Panc1 (cell line): ENCODE measurements around the gene HERC6. TPM values are rescaled to one million over a fixed set of nuclear protein-coding genes. Genes with fewer than 3 reads are reported as not detected.
"Not testable (repeated sequence)": the region's sequence is repeated elsewhere in the genome, so short reads cannot be mapped to it uniquely, and the experiment has no call there.

Experiments
- ATAC-seq: fragments of 200-7000 bp; cut with Tn5 transposase; 2 replicates; pipeline ENCODE4 v1.9.1; 2020; ENCODE audit warnings: mild to moderate bottlenecking, moderate library complexity
- BruUV-seq: library from RNA; stranded (reverse); fragments of 400-500 nt; replicated peaks from 2 replicates; lab custom pipeline; 2021; lab: Mats Ljungman, UMichigan
- CTCF ChIA-PET: fragments of 300-600 bp; sonication (Branson Sonifier 250); formaldehyde crosslinking; loops from one replicate; lab custom pipeline; 2022; ENCODE audit warnings: antibody characterized with exemption; lab: Charles Lee
- POLR2A ChIA-PET: fragments of 300-600 bp; sonication (Branson Sonifier 250); formaldehyde crosslinking; loops from one replicate; lab custom pipeline; 2022; ENCODE audit warnings: antibody characterized with exemption; lab: Charles Lee
- DNase-seq: peaks from one replicate; pipeline ENCODE4 v3.0.0-alpha.2; 2010; ENCODE audit warnings: low read depth, low spot score
- H3K27ac ChIP-seq: 2 replicates; pipeline ENCODE4 v1.5.1; 2011; ENCODE audit warnings: mild to moderate bottlenecking, low read length, inconsistent platforms
- H3K27me3 ChIP-seq: fragments of 200-500 bp; sonication (Bioruptor generic); 2 replicates; pipeline ENCODE4 v1.6.0; 2014; ENCODE audit warnings: low read length, inconsistent platforms; ENCODE audit not compliant: control insufficient read depth, insufficient read depth
- H3K36me3 ChIP-seq: fragments of 200-500 bp; sonication (Bioruptor generic); 2 replicates; pipeline ENCODE4 v1.5.1; 2014; ENCODE audit warnings: inconsistent platforms, mild to moderate bottlenecking, low read length, moderate library complexity; ENCODE audit not compliant: control insufficient read depth, insufficient read depth
- H3K4me1 ChIP-seq: 2 replicates; pipeline ENCODE4 v1.5.1; 2011; ENCODE audit warnings: inconsistent platforms, mild to moderate bottlenecking, low read length, moderate library complexity; ENCODE audit not compliant: control insufficient read depth, insufficient read depth
- H3K4me3 ChIP-seq, 2 experiments: 2 replicates each; pipeline ENCODE4 v1.5.1; 2011 to 2012; ENCODE audit warnings: low read depth in 2 of 2, low read length in 2 of 2, mild to moderate bottlenecking in 2 of 2, inconsistent platforms in 1 of 2, moderate library complexity in 1 of 2
- H3K9me3 ChIP-seq: fragments of 200-500 bp; sonication (Bioruptor generic); 2 replicates; pipeline ENCODE4 v1.5.1; 2014; ENCODE audit warnings: low read depth, mild to moderate bottlenecking, inconsistent platforms, low read length, moderate library complexity; ENCODE audit not compliant: control insufficient read depth, insufficient read depth
- POLR2AphosphoS5 ChIP-seq: IDR thresholded peaks from 2 replicates; pipeline ENCODE4 v1.6.1; 2012; ENCODE audit warnings: mild to moderate bottlenecking, low read depth, low read length, moderate library complexity
- REST ChIP-seq, 2 experiments: IDR thresholded peaks; 2 replicates each; pipeline ENCODE4 v1.6.1; 2011 to 2012; ENCODE audit warnings: low read depth in 2 of 2, control low read depth in 1 of 2, low read length in 1 of 2, mild to moderate bottlenecking in 1 of 2, moderate library complexity in 1 of 2; ENCODE audit not compliant: insufficient read depth in 1 of 2
- SIN3A ChIP-seq: IDR thresholded peaks from 2 replicates; pipeline ENCODE4 v1.6.1; 2012; ENCODE audit warnings: low read depth, mild to moderate bottlenecking, low read length, moderate library complexity, borderline replicate concordance; ENCODE audit not compliant: insufficient read depth
- TCF7L2 ChIP-seq: IDR thresholded peaks from 2 replicates; pipeline ENCODE4 v1.6.1; 2011; ENCODE audit warnings: mild to moderate bottlenecking, low read depth, low read length, inconsistent platforms
- in situ Hi-C: cut with HindIII; loops from 2 replicates; pipeline ENCODE4 v1.10.0; 2016; ENCODE audit warnings: low sequenced_read_pairs, low pct_unique_long_range_greater_than_20kb
- intact Hi-C: fragments of 100-400 bp; cut with micrococcal nuclease; formaldehyde crosslinking; loops from one replicate; pipeline ENCODE4 v1.10.0; 2022; ENCODE audit not compliant: unreplicated experiment
- total RNA-seq: library from RNA; stranded (reverse); gene quantifications from one replicate; pipeline ENCODE4 v1.2.1, GENCODE V29; 2021; ENCODE audit not compliant: unreplicated experiment
- TF ChIP-seq, protein P1 (sequence below): fragments of 450-650 bp; IDR thresholded peaks from 2 replicates; pipeline ENCODE4 v1.5.1; 2017; ENCODE audit warnings: mild to moderate bottlenecking

The HERC6 gene
- total RNA-seq, 1 experiment from 2014 or later: 1.2 TPM

DNA sequence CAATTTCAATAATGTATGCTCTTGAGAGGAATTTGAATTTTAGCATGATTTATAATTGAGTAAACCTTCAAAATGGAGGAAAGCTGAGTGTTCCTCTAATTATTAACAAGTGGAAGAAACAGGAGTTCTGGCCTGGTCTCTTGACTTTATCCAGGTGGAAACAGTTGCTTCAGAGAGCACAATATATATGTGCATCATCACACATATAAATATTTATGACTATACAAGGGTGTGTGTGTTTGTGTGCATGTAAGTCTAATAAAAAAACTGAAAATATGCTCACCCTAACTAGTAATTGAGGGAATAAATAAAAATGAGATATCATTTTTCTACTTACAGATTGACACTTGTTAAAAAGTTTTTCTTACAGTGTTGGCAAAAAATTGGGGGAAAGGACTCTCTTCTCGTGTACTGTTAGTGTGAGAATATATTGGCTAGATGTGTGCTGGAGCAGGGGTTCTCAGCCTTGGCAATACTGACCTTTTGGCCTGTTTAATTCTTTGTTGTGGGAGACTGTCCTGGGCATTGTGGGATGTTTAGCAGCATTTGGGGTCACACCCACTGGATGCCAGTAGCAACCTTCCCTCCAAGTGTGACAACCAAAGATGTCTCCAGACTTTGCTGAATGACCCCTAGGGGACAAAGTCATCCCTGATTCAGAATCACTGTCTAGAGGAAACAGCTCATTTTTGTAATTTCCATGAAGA is 57.5 kb downstream of the HERC6 start:
- DNase-seq (no peak), ATAC-seq (no peak)
- no peak overlapping the region for H3K4me3 ChIP-seq
- H3K27me3 ChIP-seq: no peaks in the 10 kb centered on the region
- in situ Hi-C loops (no loop called here), intact Hi-C loops (no loop called here)
- ChIA-PET CTCF (no interaction called here), POLR2A (no interaction called here)
- H3K36me3 ChIP-seq: no peaks in the 10 kb centered on the region
- BruUV-seq: no TSS peak
- TF ChIP-seq, protein P1, sequence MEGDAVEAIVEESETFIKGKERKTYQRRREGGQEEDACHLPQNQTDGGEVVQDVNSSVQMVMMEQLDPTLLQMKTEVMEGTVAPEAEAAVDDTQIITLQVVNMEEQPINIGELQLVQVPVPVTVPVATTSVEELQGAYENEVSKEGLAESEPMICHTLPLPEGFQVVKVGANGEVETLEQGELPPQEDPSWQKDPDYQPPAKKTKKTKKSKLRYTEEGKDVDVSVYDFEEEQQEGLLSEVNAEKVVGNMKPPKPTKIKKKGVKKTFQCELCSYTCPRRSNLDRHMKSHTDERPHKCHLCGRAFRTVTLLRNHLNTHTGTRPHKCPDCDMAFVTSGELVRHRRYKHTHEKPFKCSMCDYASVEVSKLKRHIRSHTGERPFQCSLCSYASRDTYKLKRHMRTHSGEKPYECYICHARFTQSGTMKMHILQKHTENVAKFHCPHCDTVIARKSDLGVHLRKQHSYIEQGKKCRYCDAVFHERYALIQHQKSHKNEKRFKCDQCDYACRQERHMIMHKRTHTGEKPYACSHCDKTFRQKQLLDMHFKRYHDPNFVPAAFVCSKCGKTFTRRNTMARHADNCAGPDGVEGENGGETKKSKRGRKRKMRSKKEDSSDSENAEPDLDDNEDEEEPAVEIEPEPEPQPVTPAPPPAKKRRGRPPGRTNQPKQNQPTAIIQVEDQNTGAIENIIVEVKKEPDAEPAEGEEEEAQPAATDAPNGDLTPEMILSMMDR: no peak
- no peak for TF ChIP-seq SIN3A
- TF ChIP-seq POLR2AphosphoS5: no peak
- TF ChIP-seq TCF7L2: no peak
- TF ChIP-seq REST (IDR thresholded peaks at IDR 0.05; ENCODE audit: insufficient read depth in 1 of 2, low read depth in 2 of 2, low read length in 1 of 2): no peak
- no peak overlapping the region for H3K27ac ChIP-seq
- no peaks in the 10 kb centered on the region for H3K9me3 ChIP-seq
- H3K4me1 ChIP-seq: no peaks in the 10 kb centered on the region

GRCh38 chr4:88437873-88438272 is 59.2 kb downstream of the HERC6 start:
- POLR2A ChIA-PET, ATAC-seq: not testable (repeated sequence)
- CTCF ChIA-PET: interaction anchor here (0.6 kb wide), 1 partner anchor 1056 kb away, joined by 4 read pairs; no protein-coding TSS in a partner anchor

GRCh38 chr4:88439161-88439760 is 60.6 kb downstream of the HERC6 start:
- DNase-seq: no peak

More at GRCh38 chr4:88437873-88438272, 59.2 kb downstream of the HERC6 start:
- H3K4me3 ChIP-seq, BruUV-seq, H3K9me3 ChIP-seq, H3K27me3 ChIP-seq, H3K27ac ChIP-seq, H3K4me1 ChIP-seq, intact Hi-C loops, in situ Hi-C loops, DNase-seq, H3K36me3 ChIP-seq: not testable (repeated sequence)

More at GRCh38 chr4:88439161-88439760, 60.6 kb downstream of the HERC6 start:
- Histone ChIP-seq H3K27me3 (no peaks in the 10 kb centered on the region), H3K4me1 (no peaks in the 10 kb centered on the region), H3K27ac (no peak overlapping the region), H3K9me3 (no peaks in the 10 kb centered on the region), H3K36me3 (no peaks in the 10 kb centered on the region), H3K4me3 (no peak overlapping the region)
- CTCF ChIA-PET: no interaction called here
- POLR2A ChIA-PET: no interaction called here
- ATAC-seq: no peak
- intact Hi-C loops (no loop called here), in situ Hi-C loops (no loop called here)
- TF ChIP-seq POLR2AphosphoS5: no peak
- TF ChIP-seq REST (IDR thresholded peaks at IDR 0.05; ENCODE audit: insufficient read depth in 1 of 2, low read depth in 2 of 2, low read length in 1 of 2): no peak
- TF ChIP-seq, protein P1: no peak
- TF ChIP-seq SIN3A: no peak
- TF ChIP-seq TCF7L2: no peak
- BruUV-seq: no TSS peak
